ENCODE results near the gene PADI3.
"Not testable (repeated sequence)": the region's sequence is repeated elsewhere in the genome, so short reads cannot be mapped to it uniquely, and the experiment has no call there.

The PADI3 gene

GRCh38 chr1:17241780-17242074 is 7.2 kb upstream of the PADI3 start:
- H3K4me3 ChIP-seq (ENCODE audit: low read depth, low read length); H3K27ac ChIP-seq (ENCODE audit: low read depth, low read length); H3K79me2 ChIP-seq (ENCODE audit: control insufficient read depth, insufficient read depth, low read length, unreplicated experiment); H3K36me3 ChIP-seq (ENCODE audit: insufficient read depth, low read length); H3K4me1 ChIP-seq (ENCODE audit: control insufficient read depth, insufficient read depth, low read length, unreplicated experiment); H2AFZ ChIP-seq (ENCODE audit: low read length, unreplicated experiment): not testable (repeated sequence)
- H3K27me3 ChIP-seq (ENCODE audit: insufficient read depth, low read length), result peaks cover 13% of the 10 kb centered on the region

- Histone ChIP-seq H2AFZ (ENCODE audit: low read length, unreplicated experiment) (no peak overlapping the region), H3K36me3 (ENCODE audit: insufficient read depth, low read length) (no peaks in the 10 kb centered on the region), H3K4me1 (ENCODE audit: control insufficient read depth, insufficient read depth, low read length, unreplicated experiment) (no peaks in the 10 kb centered on the region), H3K27me3 (ENCODE audit: insufficient read depth, low read length) (peaks cover 13% of the 10 kb centered on the region), H3K79me2 (ENCODE audit: control insufficient read depth, insufficient read depth, low read length, unreplicated experiment) (no peaks in the 10 kb centered on the region), H3K27ac (ENCODE audit: low read depth, low read length) (no peak overlapping the region), H3K4me3 (ENCODE audit: low read depth, low read length) (no peak overlapping the region)
Observed at GRCh38 chr1:17243274-17243673, 5.6 kb upstream of the PADI3 start.

DNA sequence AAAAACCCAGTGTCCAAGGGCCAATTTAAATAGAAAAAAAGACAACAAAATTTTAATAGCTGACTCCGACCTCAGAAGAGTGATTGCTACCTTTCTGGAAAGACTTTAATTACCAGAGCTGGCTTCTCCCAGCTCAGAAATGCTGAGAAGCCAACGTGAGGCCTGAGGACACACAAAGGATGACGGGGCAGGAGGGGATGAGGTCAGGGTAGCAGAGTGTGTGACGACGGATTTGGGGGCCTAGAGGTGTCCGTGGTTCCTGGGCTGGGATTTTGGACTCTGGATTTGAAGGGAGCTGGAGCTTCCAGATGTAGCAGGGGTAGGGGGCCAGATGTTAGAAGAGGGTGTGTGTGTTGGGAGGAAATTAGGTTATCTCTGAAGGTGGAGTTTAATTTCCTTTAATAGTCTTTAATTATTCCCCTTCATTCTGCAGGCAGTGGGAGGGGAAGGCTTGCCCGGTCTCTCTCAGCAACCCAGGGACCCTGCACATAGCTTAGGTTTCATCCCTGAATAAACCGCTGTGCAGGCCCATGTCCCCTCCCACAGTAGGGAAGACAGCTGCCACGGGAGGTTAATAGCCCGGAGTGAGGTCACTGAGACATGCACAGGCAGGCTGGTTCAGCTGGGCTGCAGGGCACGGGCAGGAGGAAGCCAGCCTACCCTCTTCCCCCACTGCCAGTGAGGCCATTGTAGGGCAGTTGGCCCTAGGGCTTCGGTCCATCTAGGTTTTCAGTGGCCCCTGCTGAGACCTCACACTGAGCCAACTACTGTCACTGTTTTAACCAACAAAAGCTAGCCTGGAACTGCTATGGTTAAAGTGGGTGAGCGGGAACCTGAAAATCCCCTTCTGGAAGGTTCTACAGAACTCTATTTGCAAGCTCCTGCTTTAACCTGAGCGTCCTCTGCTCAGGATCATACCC is 3.8 kb upstream of the PADI3 start:
- no peak overlapping the region for H3K27ac ChIP-seq (ENCODE audit: low read depth, low read length)
- peaks cover under 1% of the 10 kb centered on the region for H3K4me1 ChIP-seq (ENCODE audit: control insufficient read depth, insufficient read depth, low read length, unreplicated experiment)
- no peaks in the 10 kb centered on the region for H3K79me2 ChIP-seq (ENCODE audit: control insufficient read depth, insufficient read depth, low read length, unreplicated experiment)
- no peak overlapping the region for H2AFZ ChIP-seq (ENCODE audit: low read length, unreplicated experiment)
- H3K4me3 ChIP-seq (ENCODE audit: low read depth, low read length), result no peak overlapping the region
- H3K36me3 ChIP-seq (ENCODE audit: insufficient read depth, low read length), result no peaks in the 10 kb centered on the region
- H3K27me3 ChIP-seq (ENCODE audit: insufficient read depth, low read length), result peaks cover 13% of the 10 kb centered on the region

- H2AFZ ChIP-seq (ENCODE audit: low read length, unreplicated experiment), result no peak overlapping the region
- H3K27ac ChIP-seq (ENCODE audit: low read depth, low read length), result no peak overlapping the region
- H3K4me3 ChIP-seq (ENCODE audit: low read depth, low read length), result no peak overlapping the region
- H3K27me3 ChIP-seq (ENCODE audit: insufficient read depth, low read length), result peaks cover 13% of the 10 kb centered on the region
- no peaks in the 10 kb centered on the region for H3K36me3 ChIP-seq (ENCODE audit: insufficient read depth, low read length)
- H3K4me1 ChIP-seq (ENCODE audit: control insufficient read depth, insufficient read depth, low read length, unreplicated experiment), result peaks cover 8% of the 10 kb centered on the region
- H3K79me2 ChIP-seq (ENCODE audit: control insufficient read depth, insufficient read depth, low read length, unreplicated experiment), result no peaks in the 10 kb centered on the region
Observed at GRCh38 chr1:17245816-17246325, 3.0 kb upstream of the PADI3 start.

DNA sequence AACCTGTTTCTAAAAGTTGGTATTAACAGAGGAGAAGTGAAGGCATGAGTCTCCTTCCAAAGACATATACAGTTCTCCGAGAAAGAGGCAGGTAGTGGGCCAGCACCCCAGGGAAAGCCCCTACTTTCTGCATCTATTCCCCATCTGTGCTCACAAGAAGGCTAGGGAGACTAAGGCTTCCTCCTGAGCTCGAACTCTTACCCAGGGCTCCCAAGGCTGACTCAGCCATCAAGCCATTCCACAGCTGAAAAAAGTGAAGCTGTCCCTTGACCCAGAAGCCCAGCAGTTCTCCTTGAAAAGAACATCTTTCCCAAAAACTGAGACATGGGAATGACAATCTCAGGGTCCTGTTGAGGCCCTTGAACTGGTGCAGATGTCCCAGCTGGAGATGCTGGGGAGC is 1.9 kb upstream of the PADI3 start:
- no peak overlapping the region for H3K27ac ChIP-seq (ENCODE audit: low read depth, low read length)
- H3K4me1 ChIP-seq (ENCODE audit: control insufficient read depth, insufficient read depth, low read length, unreplicated experiment), result peaks cover 19% of the 10 kb centered on the region
- no peaks in the 10 kb centered on the region for H3K36me3 ChIP-seq (ENCODE audit: insufficient read depth, low read length)
- H3K27me3 ChIP-seq (ENCODE audit: insufficient read depth, low read length), result peaks cover 4% of the 10 kb centered on the region; the same call in 1 of the 2 replicates
- no peaks in the 10 kb centered on the region for H3K79me2 ChIP-seq (ENCODE audit: control insufficient read depth, insufficient read depth, low read length, unreplicated experiment)
- H3K4me3 ChIP-seq (ENCODE audit: low read depth, low read length), result no peak overlapping the region
- H2AFZ ChIP-seq (ENCODE audit: low read length, unreplicated experiment), result no peak overlapping the region

DNA sequence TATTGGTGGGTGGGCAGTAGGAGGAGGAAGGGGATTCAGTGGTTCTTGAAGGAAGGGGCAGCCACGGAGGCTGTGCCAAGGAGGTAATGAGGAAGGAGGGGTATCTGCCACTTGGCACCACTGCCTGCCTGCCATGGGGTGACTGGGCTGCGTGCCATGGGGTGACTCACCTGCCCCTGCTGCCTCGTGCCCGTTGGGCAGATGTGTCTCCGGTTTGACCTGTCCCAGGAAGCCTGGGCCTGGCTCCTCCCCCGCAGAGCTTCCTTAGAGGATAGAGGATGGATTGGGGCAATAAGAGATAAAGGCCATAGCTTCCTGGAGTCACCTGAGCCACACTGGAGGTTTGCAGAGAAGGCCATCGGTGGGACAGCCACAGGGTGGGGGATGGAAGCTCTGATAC is 1.7 kb downstream of the PADI3 start:
- Histone ChIP-seq H2AFZ (ENCODE audit: low read length, unreplicated experiment) (no peak overlapping the region), H3K4me3 (ENCODE audit: low read depth, low read length) (no peak overlapping the region), H3K27ac (ENCODE audit: low read depth, low read length) (no peak overlapping the region), H3K27me3 (ENCODE audit: insufficient read depth, low read length) (no peaks in the 10 kb centered on the region; the same call in 1 of the 2 replicates), H3K36me3 (ENCODE audit: insufficient read depth, low read length) (no peaks in the 10 kb centered on the region), H3K79me2 (ENCODE audit: control insufficient read depth, insufficient read depth, low read length, unreplicated experiment) (no peaks in the 10 kb centered on the region), H3K4me1 (ENCODE audit: control insufficient read depth, insufficient read depth, low read length, unreplicated experiment) (peaks cover 22% of the 10 kb centered on the region)

DNA sequence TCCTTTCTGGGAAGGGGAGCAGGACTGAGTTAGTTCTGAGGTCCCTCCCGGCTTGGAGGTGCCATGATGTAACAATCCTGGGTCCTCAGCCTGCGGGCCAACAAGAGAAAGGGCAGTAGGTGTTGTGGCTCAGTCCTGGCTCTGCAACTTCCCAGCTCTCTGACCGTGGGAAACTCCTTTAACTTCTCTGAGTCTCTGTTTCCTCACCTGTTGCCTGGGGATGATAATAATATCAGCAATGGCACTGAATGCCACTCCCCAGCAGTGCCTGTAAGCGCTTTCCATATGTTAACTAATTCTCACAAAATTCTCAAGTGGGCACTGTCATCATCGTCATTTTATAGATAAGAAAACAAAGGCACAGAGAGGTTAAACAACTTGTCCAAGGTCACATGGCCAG is 2.3 kb downstream of the PADI3 start:
- Histone ChIP-seq H3K79me2 (ENCODE audit: control insufficient read depth, insufficient read depth, low read length, unreplicated experiment) (no peaks in the 10 kb centered on the region), H3K27ac (ENCODE audit: low read depth, low read length) (peak overlapping the region; percentile 37; the same call in 1 of the 2 replicates), H3K4me3 (ENCODE audit: low read depth, low read length) (no peak overlapping the region), H3K27me3 (ENCODE audit: insufficient read depth, low read length) (no peaks in the 10 kb centered on the region; the same call in 1 of the 2 replicates), H3K4me1 (ENCODE audit: control insufficient read depth, insufficient read depth, low read length, unreplicated experiment) (peaks cover 22% of the 10 kb centered on the region), H3K36me3 (ENCODE audit: insufficient read depth, low read length) (no peaks in the 10 kb centered on the region), H2AFZ (ENCODE audit: low read length, unreplicated experiment) (no peak overlapping the region)

GRCh38 chr1:17251701-17252376 is 2.9 kb downstream of the PADI3 start:
- Histone ChIP-seq H3K27ac (ENCODE audit: low read depth, low read length) (peak overlapping the region; percentile 37; the same call in 1 of the 2 replicates), H3K4me3 (ENCODE audit: low read depth, low read length) (no peak overlapping the region), H3K36me3 (ENCODE audit: insufficient read depth, low read length) (no peaks in the 10 kb centered on the region), H3K79me2 (ENCODE audit: control insufficient read depth, insufficient read depth, low read length, unreplicated experiment) (no peaks in the 10 kb centered on the region), H2AFZ (ENCODE audit: low read length, unreplicated experiment) (no peak overlapping the region), H3K4me1 (ENCODE audit: control insufficient read depth, insufficient read depth, low read length, unreplicated experiment) (peaks cover 22% of the 10 kb centered on the region), H3K27me3 (ENCODE audit: insufficient read depth, low read length) (no peaks in the 10 kb centered on the region; the same call in 1 of the 2 replicates)

GRCh38 chr1:17255336-17255735 is 6.4 kb downstream of the PADI3 start:
- Histone ChIP-seq H2AFZ (ENCODE audit: low read length, unreplicated experiment) (no peak overlapping the region), H3K4me3 (ENCODE audit: low read depth, low read length) (no peak overlapping the region), H3K27ac (ENCODE audit: low read depth, low read length) (no peak overlapping the region), H3K79me2 (ENCODE audit: control insufficient read depth, insufficient read depth, low read length, unreplicated experiment) (no peaks in the 10 kb centered on the region), H3K4me1 (ENCODE audit: control insufficient read depth, insufficient read depth, low read length, unreplicated experiment) (peaks cover 26% of the 10 kb centered on the region), H3K27me3 (ENCODE audit: insufficient read depth, low read length) (no peaks in the 10 kb centered on the region; the same call in 1 of the 2 replicates), H3K36me3 (ENCODE audit: insufficient read depth, low read length) (no peaks in the 10 kb centered on the region)

GRCh38 chr1:17258116-17258757 is 9.3 kb downstream of the PADI3 start:
- Histone ChIP-seq H3K27me3 (ENCODE audit: insufficient read depth, low read length) (peaks cover 6% of the 10 kb centered on the region), H3K79me2 (ENCODE audit: control insufficient read depth, insufficient read depth, low read length, unreplicated experiment) (no peaks in the 10 kb centered on the region), H2AFZ (ENCODE audit: low read length, unreplicated experiment) (no peak overlapping the region), H3K36me3 (ENCODE audit: insufficient read depth, low read length) (no peaks in the 10 kb centered on the region), H3K4me1 (ENCODE audit: control insufficient read depth, insufficient read depth, low read length, unreplicated experiment) (peaks cover 7% of the 10 kb centered on the region), H3K4me3 (ENCODE audit: low read depth, low read length) (no peak overlapping the region), H3K27ac (ENCODE audit: low read depth, low read length) (no peak overlapping the region)

Measured in ACC112 (cell line).